Neutrophil (primary cell): ENCODE measurements around the gene TMEM80.

Experiments
- H3K27ac ChIP-seq: fragments of 200-600 bp; sonication (generic); 2 replicates; pipeline ENCODE4 v1.5.1; 2016; ENCODE audit warnings: mild to moderate bottlenecking, moderate library complexity
- H3K27me3 ChIP-seq: fragments of 200-600 bp; sonication (generic); 2 replicates; pipeline ENCODE4 v1.6.0; 2016; ENCODE audit warnings: mild to moderate bottlenecking
- H3K36me3 ChIP-seq: fragments of 200-600 bp; sonication (generic); 2 replicates; pipeline ENCODE4 v1.5.1; 2017
- H3K4me1 ChIP-seq, 2 experiments: fragments of 200-600 bp in 1 of 2; sonication (generic) in 1 of 2; 1 replicate in 1 of 2; 2 replicates in 1 of 2; pipeline versions ENCODE4 v1.5.1 to v1.6.1; 2013 to 2016; ENCODE audit warnings: low read depth in 1 of 2, low read length in 1 of 2, mild to moderate bottlenecking in 1 of 2, moderate library complexity in 1 of 2; ENCODE audit not compliant: control insufficient read depth in 1 of 2, insufficient read depth in 1 of 2
- H3K4me3 ChIP-seq, 2 experiments: fragments of 200-600 bp in 1 of 2; sonication (generic) in 1 of 2; 1 replicate in 1 of 2; 2 replicates in 1 of 2; pipeline ENCODE4 v1.5.1; 2013 to 2016; ENCODE audit warnings: low read depth in 1 of 2, low read length in 1 of 2, mild to moderate bottlenecking in 1 of 2, moderate library complexity in 1 of 2
- H3K9me3 ChIP-seq: fragments of 200-600 bp; sonication (generic); 2 replicates; pipeline ENCODE4 v1.5.1; 2016
- CTCF ChIP-seq: fragments of 200-600 bp; sonication (generic); IDR thresholded peaks from 2 replicates; pipeline ENCODE4 v1.5.1; 2016; ENCODE audit warnings: antibody characterized with exemption

The TMEM80 gene

GRCh38 chr11:719214-720016 lies 23.8 kb downstream of the TMEM80 start:
- H3K4me3 ChIP-seq, result no peak overlapping the region
- TF ChIP-seq CTCF, result no peak
- H3K9me3 ChIP-seq, result no peaks in the 10 kb centered on the region
- H3K4me1 ChIP-seq, result peaks cover 24 to 30% of the 10 kb centered on the region in 2 experiments
- no peak overlapping the region for H3K27ac ChIP-seq
- H3K27me3 ChIP-seq, result peaks cover 88% of the 10 kb centered on the region
- H3K36me3 ChIP-seq, result no peaks in the 10 kb centered on the region

GRCh38 chr11:720017-720641 lies 24.5 kb downstream of the TMEM80 start:
- H3K9me3 ChIP-seq, result no peaks in the 10 kb centered on the region
- no peaks in the 10 kb centered on the region for H3K36me3 ChIP-seq
- TF ChIP-seq CTCF, result no peak
- H3K4me1 ChIP-seq, result peaks cover 24 to 30% of the 10 kb centered on the region in 2 experiments
- no peak overlapping the region for H3K27ac ChIP-seq
- H3K4me3 ChIP-seq, result peak overlapping the region; percentile 49 to 55
- H3K27me3 ChIP-seq, result peaks cover 89% of the 10 kb centered on the region

GRCh38 chr11:720642-721246 lies 25.1 kb downstream of the TMEM80 start:
- TF ChIP-seq CTCF, result no peak
- Histone ChIP-seq H3K9me3 (no peaks in the 10 kb centered on the region), H3K4me1 (peaks cover 30 to 35% of the 10 kb centered on the region in 2 experiments), H3K36me3 (no peaks in the 10 kb centered on the region), H3K4me3 (peak overlapping the region; percentile 49 to 55), H3K27me3 (peaks cover 94% of the 10 kb centered on the region), H3K27ac (no peak overlapping the region)

- H3K36me3 ChIP-seq, result no peaks in the 10 kb centered on the region
- H3K27ac ChIP-seq, result peak overlapping the region; percentile 3
- peaks cover 30 to 41% of the 10 kb centered on the region in 2 experiments for H3K4me1 ChIP-seq
- no peaks in the 10 kb centered on the region for H3K9me3 ChIP-seq
- H3K4me3 ChIP-seq, result peak overlapping the region; percentile 49 to 55
- peaks cover 94% of the 10 kb centered on the region for H3K27me3 ChIP-seq
- TF ChIP-seq CTCF, result no peak
Observed at GRCh38 chr11:721247-721740, 25.7 kb downstream of the TMEM80 start.

- peak overlapping the region; percentile 49 to 55 for H3K4me3 ChIP-seq
- no peak for TF ChIP-seq CTCF
- H3K27ac ChIP-seq, result peak overlapping the region; percentile 48
- H3K27me3 ChIP-seq, result peaks cover 89% of the 10 kb centered on the region
- H3K9me3 ChIP-seq, result no peaks in the 10 kb centered on the region
- peaks cover 35 to 46% of the 10 kb centered on the region in 2 experiments for H3K4me1 ChIP-seq
- H3K36me3 ChIP-seq, result no peaks in the 10 kb centered on the region
Observed at GRCh38 chr11:721741-722345, 26.2 kb downstream of the TMEM80 start.
